Hepatocyte (in vitro differentiated cells): ENCODE results near the gene ACOXL. TPM values are rescaled to one million over a fixed set of nuclear protein-coding genes. Genes with fewer than 3 reads are reported as not detected.

Source experiments
- DNase-seq: peaks from one replicate; pipeline ENCODE4 v3.0.0-alpha.2; 2016; ENCODE audit warnings: low spot score
- H2AFZ ChIP-seq: fragments of 200-600 bp; sonication (generic); 2 replicates; pipeline ENCODE4 v1.6.0; 2016; ENCODE audit warnings: antibody characterized with exemption, mild to moderate bottlenecking
- H3K27ac ChIP-seq: fragments of 200-600 bp; sonication (generic); 2 replicates; pipeline ENCODE4 v1.5.1; 2016; ENCODE audit warnings: mild to moderate bottlenecking
- H3K27me3 ChIP-seq: fragments of 200-600 bp; sonication (generic); 2 replicates; pipeline ENCODE4 v1.6.1; 2016
- H3K36me3 ChIP-seq: fragments of 200-600 bp; sonication (generic); replicated peaks from 2 replicates; pipeline ENCODE4 v1.5.1; 2016; ENCODE audit warnings: low read depth; ENCODE audit not compliant: insufficient read depth
- H3K4me1 ChIP-seq: fragments of 200-600 bp; sonication (generic); 2 replicates; pipeline ENCODE4 v1.5.1; 2016; ENCODE audit warnings: mild to moderate bottlenecking, moderate library complexity; ENCODE audit not compliant: insufficient read depth
- H3K4me2 ChIP-seq: fragments of 200-600 bp; sonication (generic); 2 replicates; pipeline ENCODE4 v1.6.0; 2016
- H3K4me3 ChIP-seq: fragments of 200-600 bp; sonication (generic); 2 replicates; pipeline ENCODE4 v1.5.1; 2016; ENCODE audit warnings: mild to moderate bottlenecking
- H3K79me2 ChIP-seq: fragments of 200-600 bp; sonication (generic); 2 replicates; pipeline ENCODE4 v1.6.0; 2017; ENCODE audit warnings: mild to moderate bottlenecking
- H3K9me2 ChIP-seq: fragments of 200-600 bp; sonication (generic); replicated peaks from 2 replicates; pipeline ENCODE4 v1.6.0; 2017; ENCODE audit warnings: mild to moderate bottlenecking; ENCODE audit not compliant: insufficient read depth
- H3K9me3 ChIP-seq: fragments of 200-600 bp; sonication (generic); 2 replicates; pipeline ENCODE4 v1.5.1; 2016; ENCODE audit warnings: low read depth, mild to moderate bottlenecking
- H4K20me1 ChIP-seq: fragments of 200-600 bp; sonication (generic); 2 replicates; pipeline ENCODE4 v1.6.0; 2016; ENCODE audit warnings: mild to moderate bottlenecking; ENCODE audit not compliant: insufficient read depth, poor library complexity, severe bottlenecking
- CTCF ChIP-seq: fragments of 200-600 bp; sonication (generic); IDR thresholded peaks from 2 replicates; pipeline ENCODE4 v1.5.1; 2016; ENCODE audit warnings: antibody characterized with exemption, mild to moderate bottlenecking; ENCODE audit not compliant: poor library complexity
- EZH2 ChIP-seq: fragments of 200-600 bp; sonication (generic); IDR thresholded peaks from 2 replicates; pipeline ENCODE4 v1.6.1; 2016; ENCODE audit warnings: antibody characterized with exemption, mild to moderate bottlenecking, borderline replicate concordance
- EZH2phosphoT487 ChIP-seq: fragments of 200-600 bp; sonication (generic); IDR thresholded peaks from one replicate; pipeline ENCODE4 v1.6.1; 2018; ENCODE audit warnings: antibody characterized with exemption, mild to moderate bottlenecking, low read depth, moderate library complexity; ENCODE audit not compliant: unreplicated experiment, severe bottlenecking
- WGBS: methylation state at CpG from one replicate; pipeline ENCODE4 v1.1.6; 2016; ENCODE audit warnings: low lambda C conversion rate; ENCODE audit errors: missing lambda C conversion rate; 5-methylcytosine and 5-hydroxymethylcytosine counted together
- polyA plus RNA-seq: library from polyadenylated mRNA; unstranded; fragments of >200 nt; fragmentation: Nextera tagmentation; extraction: Ambion mirVana; gene quantifications from 2 replicates; pipeline ENCODE4 v1.2.1, GENCODE V29; 2016
- total RNA-seq: library from RNA; depleted of rRNA; stranded (reverse); fragments of >200 nt; gene quantifications from 2 replicates; pipeline ENCODE4 v1.2.3, GENCODE V29; 2014

The ACOXL gene
- total and polyA plus RNA-seq, 2 experiments from 2014 or later, result 0.23 to 1.1 TPM

- H3K27ac ChIP-seq, result no peak overlapping the region
- no peaks in the 10 kb centered on the region for H3K9me2 ChIP-seq
- no peak overlapping the region for H3K4me2 ChIP-seq
- no peaks in the 10 kb centered on the region for H3K79me2 ChIP-seq
- 99% methylated on average over 3 of the region's 3 CpGs for WGBS
- no peaks in the 10 kb centered on the region for H3K4me1 ChIP-seq
- no peaks in the 10 kb centered on the region for H3K9me3 ChIP-seq
- H3K27me3 ChIP-seq, result no peaks in the 10 kb centered on the region
- H3K4me3 ChIP-seq, result no peak overlapping the region
- H3K36me3 ChIP-seq, result no peaks in the 10 kb centered on the region
- H2AFZ ChIP-seq, result no peak overlapping the region
- TF ChIP-seq EZH2, result no peak
- TF ChIP-seq EZH2phosphoT487, result no peak
- no peak for TF ChIP-seq CTCF
- no peak for DNase-seq
- no peaks in the 10 kb centered on the region for H4K20me1 ChIP-seq
Measured at GRCh38 chr2:111091811-111092211, 359.4 kb downstream of the ACOXL start.

GRCh38 chr2:111094691-111095090 is 362.3 kb downstream of the ACOXL start:
- H4K20me1 ChIP-seq, result no peaks in the 10 kb centered on the region
- H3K4me3 ChIP-seq, result no peak overlapping the region
- H3K4me2 ChIP-seq, result no peak overlapping the region
- 90% methylated on average over 2 of the region's 2 CpGs for WGBS
- no peak overlapping the region for H3K27ac ChIP-seq
- TF ChIP-seq CTCF, result no peak
- no peak for TF ChIP-seq EZH2
- no peak for TF ChIP-seq EZH2phosphoT487
- no peaks in the 10 kb centered on the region for H3K9me3 ChIP-seq
- no peaks in the 10 kb centered on the region for H3K79me2 ChIP-seq
- no peaks in the 10 kb centered on the region for H3K9me2 ChIP-seq
- H3K27me3 ChIP-seq, result no peaks in the 10 kb centered on the region
- no peak overlapping the region for H2AFZ ChIP-seq
- DNase-seq, result no peak
- H3K4me1 ChIP-seq, result no peaks in the 10 kb centered on the region
- H3K36me3 ChIP-seq, result no peaks in the 10 kb centered on the region

GRCh38 chr2:111095434-111095833 is 363.1 kb downstream of the ACOXL start:
- no peaks in the 10 kb centered on the region for H3K9me3 ChIP-seq
- no peaks in the 10 kb centered on the region for H3K9me2 ChIP-seq
- no peaks in the 10 kb centered on the region for H3K27me3 ChIP-seq
- no peaks in the 10 kb centered on the region for H4K20me1 ChIP-seq
- H3K4me1 ChIP-seq, result no peaks in the 10 kb centered on the region
- H3K4me3 ChIP-seq, result no peak overlapping the region
- DNase-seq, result no peak
- 93% methylated on average over 8 of the region's 8 CpGs for WGBS
- H3K79me2 ChIP-seq, result no peaks in the 10 kb centered on the region
- no peaks in the 10 kb centered on the region for H3K36me3 ChIP-seq
- H2AFZ ChIP-seq, result no peak overlapping the region
- no peak for TF ChIP-seq EZH2
- H3K4me2 ChIP-seq, result no peak overlapping the region
- H3K27ac ChIP-seq, result no peak overlapping the region

GRCh38 chr2:111099402-111099801 is 367.0 kb downstream of the ACOXL start:
- H3K27ac ChIP-seq, result no peak overlapping the region
- no peaks in the 10 kb centered on the region for H3K9me2 ChIP-seq
- no peak overlapping the region for H3K4me2 ChIP-seq
- no peaks in the 10 kb centered on the region for H3K4me1 ChIP-seq
- no peaks in the 10 kb centered on the region for H3K36me3 ChIP-seq
- DNase-seq, result no peak
- no peak overlapping the region for H3K4me3 ChIP-seq
- TF ChIP-seq CTCF (no peak), EZH2 (no peak), EZH2phosphoT487 (no peak)
- no peaks in the 10 kb centered on the region for H3K9me3 ChIP-seq
- H2AFZ ChIP-seq, result no peak overlapping the region
- 67% methylated on average over 3 of the region's 3 CpGs for WGBS
- no peaks in the 10 kb centered on the region for H4K20me1 ChIP-seq
- no peaks in the 10 kb centered on the region for H3K79me2 ChIP-seq
- H3K27me3 ChIP-seq, result no peaks in the 10 kb centered on the region
